NCI-H446 (cell line): ENCODE results near the gene PCIF1.
"Not testable (repeated sequence)": the region's sequence is repeated elsewhere in the genome, so short reads cannot be mapped to it uniquely, and the experiment has no call there.

Experiments
- DNase-seq, 2 experiments: peaks; one replicate each; lab custom pipeline; 2025; lab: John Stamatoyannopoulos, UW

Gene PCIF1

DNA sequence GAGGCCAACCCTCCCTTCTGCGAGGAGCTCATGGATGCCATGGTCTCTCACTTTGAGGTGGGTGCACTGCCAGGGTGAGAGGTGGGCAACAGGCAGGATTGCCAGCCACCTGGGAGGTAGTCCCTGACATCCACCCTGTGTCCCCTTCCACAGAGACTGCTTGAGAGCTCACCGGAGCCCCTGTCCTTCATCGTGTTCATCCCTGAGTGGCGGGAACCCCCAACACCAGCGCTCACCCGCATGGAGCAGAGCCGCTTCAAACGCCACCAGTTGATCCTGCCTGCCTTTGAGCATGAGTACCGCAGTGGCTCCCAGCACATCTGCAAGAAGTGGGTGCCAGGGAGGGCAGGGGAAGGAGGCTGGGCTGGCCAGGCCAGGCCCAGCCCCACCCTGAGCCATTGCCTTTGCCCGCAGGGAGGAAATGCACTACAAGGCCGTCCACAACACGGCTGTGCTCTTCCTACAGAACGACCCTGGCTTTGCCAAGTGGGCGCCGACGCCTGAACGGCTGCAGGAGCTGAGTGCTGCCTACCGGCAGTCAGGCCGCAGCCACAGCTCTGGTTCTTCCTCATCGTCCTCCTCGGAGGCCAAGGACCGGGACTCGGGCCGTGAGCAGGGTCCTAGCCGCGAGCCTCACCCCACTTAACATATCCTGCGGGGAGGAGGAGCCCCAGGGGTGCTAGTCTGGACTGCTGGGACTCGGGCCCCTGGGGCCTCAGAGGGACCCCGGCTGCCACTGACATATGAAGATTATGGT is 12.8 kb downstream of the PCIF1 start:
- no peak for DNase-seq

DNA sequence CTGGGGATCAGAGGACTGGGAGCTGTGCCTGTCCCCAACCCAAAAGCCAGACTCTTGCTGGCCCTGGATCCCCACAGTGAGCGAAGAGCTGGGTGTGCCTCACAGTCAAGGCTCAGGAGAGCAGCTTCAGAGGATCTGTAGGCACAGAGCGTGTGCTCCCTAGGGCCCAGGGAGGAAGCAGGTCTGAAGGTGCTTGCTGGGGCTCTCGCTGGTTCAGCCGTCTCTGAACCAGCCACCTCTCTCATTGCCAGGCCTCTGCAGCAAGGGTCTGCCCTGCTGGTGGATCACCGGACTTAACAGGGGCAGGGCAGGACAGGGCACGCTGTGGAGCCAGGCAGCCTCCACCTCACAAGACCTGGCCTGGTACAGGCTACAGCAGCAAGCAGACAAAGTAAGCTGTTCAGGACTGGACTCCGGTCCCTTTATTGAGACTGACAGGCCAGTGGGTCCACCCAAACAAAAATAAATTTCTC is 13.8 kb downstream of the PCIF1 start:
- DNase-seq: no peak

DNA sequence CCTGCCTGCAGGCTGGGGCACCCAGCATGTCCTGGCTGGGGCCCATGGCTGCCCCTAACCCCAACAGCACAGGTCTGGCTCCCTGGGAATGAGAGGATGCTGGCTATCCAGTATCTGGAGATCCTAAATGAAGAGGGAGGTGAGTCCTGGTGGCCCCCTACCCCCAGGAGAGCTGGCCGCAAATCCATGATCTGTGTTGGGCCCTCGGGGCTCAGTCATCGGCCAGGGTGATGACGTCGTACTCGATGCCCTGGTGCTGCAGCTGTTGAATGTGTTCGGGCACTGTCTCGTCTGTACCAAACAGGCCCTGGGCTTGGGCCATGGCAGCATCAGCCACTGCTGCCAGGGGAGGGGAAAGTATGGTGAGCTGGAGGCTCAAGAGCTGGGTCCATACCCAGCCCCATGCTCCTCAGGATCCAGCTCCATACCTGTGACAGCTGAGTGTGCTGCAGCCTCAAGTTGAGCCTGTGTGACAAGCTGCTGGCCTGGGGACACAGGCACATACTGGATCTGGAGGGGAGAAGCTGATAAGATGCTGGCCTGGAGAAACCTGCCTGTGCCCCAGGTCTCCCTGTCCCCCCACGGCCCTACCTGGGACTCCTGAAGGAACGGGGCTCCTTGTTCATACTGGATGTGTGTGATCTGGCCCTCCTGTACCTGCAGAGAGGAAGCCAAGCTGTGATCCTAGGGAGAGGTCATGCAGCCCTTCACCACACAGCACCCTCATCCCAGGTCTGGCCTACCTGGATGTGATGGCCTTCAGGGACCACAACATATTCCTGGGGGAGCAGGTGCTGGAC is 14.5 kb downstream of the PCIF1 start:
- no peak for DNase-seq

DNA sequence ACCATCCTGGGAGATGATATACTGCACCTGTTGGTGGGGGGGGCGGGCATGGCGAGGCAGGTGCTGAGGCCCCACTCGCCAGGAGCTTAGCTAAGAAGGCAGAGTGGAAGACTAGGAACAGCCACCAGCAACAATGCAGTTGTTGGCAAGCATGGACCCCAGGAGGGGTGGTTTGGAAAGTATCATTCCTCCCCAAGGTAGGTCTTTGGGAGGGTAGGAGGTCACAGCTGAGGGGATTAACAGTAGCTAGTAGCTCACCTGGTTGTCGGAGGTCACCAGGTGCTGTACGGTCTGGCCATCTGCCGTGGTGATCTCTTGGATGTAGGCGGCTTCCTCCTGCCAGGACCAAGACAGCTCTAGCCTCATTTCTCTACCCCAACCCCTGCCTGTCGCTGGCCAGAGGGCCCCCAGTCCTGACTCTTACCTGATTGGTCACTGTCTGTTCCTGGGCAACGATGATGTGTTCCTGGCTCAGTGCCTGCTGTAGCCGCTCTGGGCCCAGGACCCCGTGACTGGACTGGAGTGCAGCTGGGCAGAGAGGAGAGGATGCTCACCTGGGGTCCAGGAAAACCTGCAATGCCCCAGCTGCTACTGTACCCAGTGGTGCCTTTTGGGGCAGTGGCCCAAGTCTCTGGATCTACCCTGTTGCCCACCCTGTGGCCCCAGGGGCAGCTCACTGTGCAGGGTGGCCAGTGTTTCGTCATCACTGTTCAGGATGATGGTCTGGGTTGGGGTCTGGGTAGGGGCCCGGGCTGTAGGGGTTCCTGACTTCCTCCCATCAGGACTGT is 15.3 kb downstream of the PCIF1 start:
- DNase-seq: no peak

DNA sequence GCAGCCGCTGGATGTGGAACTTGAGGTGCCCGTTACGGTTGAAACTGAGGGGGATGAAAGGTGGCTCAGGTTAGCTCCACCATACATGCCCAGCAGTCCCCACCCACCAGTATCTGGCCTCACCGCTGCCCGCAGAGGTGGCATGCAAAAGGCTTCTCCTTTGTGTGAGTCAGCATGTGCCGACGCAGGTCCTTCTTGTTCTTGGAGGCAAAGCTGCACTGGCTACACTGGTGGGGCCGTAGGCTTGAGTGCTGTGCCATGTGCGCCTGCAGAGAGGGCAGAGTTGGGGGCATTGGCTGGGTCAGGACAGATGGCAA is 15.8 kb downstream of the PCIF1 start:
- DNase-seq: no peak

DNA sequence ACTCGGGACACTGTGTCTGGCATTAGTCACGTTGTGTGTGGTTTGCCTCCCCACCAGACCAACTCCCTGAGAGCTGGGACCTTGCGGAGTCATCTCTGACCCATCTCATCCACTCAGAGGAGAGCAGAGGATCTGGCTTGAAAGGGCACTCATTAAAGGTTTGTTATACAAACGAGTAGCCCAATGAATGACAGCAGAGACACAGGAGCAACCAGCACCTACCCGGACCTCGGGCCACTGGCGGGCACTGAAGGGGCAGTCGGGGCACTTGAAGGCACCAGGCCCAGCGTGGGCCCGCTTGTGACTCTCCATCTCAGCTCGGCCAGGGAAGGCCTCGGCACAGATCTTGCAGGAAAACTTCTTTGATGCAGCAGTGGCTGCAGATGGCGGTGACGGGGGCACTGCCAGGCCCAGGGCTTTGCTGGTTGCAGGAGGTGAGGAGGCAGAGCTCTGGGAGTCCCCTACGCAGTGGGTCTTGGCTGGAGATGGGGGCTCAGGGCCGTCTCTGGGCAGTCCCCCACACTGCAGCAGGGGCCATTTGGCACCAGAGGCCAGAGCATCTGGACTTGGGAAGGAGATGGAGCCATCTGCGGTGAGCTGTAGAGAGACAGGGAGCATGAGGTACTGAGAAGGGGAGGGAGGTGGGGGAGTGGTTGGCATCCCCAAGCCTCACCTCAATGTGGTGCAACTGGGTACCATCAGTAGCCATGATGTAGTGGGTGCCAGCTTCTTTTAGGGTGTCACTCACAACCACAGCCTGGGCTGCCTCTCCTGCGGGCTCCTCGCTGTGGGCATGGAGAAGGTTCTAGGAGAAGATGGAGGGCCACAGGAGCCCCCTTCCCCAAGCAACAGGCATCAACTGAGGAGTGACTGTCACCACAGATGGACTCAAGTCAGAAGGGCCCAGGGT is 17.7 kb downstream of the PCIF1 start:
- no peak for DNase-seq

DNA sequence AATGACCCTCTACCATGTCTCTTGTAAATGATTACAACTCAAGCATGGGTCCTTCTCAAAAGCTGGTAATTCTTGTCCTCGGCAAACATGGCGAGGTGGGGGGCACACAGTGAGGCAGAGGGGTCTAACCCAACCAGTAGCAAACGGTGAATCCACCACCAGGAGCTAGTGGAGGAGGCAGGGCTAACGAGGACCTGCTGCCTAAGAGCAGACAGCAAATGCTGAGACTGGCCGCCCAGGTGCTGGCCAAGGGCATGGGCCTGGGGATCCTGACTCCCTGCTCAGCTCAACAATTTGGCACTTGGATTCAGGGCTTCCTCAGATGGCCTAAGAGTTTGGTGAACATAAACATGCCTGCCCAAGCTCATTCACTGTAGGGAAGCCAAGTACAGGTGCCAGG is 18.4 kb downstream of the PCIF1 start:
- no peak for DNase-seq

DNA sequence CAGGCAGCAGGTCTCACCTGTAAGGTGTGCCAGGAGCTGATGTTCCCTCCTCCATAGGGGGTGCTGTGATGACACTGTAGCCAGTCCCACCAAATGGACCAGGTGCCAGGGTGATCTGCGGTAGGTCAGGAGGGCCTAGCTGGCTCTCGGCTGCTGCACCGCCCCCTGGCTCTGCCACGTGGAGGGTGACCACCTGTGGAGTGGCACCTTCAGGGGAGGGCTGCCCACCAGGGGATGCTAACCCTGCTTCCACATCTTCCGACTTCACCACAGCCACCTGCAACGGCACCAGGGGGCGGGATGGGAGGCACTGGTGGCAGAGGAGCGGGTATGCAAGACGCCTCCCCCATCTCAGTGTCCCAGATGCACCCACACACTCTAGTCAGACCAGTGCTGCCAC is 19.2 kb downstream of the PCIF1 start:
- DNase-seq: no peak

DNA sequence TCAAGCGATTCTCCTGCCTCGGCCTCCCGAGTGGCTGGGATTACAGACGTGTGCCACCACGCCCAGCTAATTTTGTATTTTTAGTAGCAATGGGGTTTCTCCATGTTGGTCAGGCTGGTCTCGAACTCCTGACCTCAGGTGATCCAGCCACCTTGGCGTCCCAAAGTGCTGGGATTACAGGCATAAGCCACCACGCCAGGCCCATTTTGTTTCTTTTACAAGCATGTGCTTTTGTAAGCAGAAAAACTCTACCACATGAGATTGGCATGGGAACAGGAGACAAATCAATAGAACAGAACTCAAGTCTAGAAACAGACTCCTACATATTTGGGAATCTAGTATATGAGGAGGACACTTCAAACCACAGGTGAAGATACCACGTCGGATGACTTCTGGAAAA is 21.8 kb downstream of the PCIF1 start:
- not testable (repeated sequence) for DNase-seq

DNA sequence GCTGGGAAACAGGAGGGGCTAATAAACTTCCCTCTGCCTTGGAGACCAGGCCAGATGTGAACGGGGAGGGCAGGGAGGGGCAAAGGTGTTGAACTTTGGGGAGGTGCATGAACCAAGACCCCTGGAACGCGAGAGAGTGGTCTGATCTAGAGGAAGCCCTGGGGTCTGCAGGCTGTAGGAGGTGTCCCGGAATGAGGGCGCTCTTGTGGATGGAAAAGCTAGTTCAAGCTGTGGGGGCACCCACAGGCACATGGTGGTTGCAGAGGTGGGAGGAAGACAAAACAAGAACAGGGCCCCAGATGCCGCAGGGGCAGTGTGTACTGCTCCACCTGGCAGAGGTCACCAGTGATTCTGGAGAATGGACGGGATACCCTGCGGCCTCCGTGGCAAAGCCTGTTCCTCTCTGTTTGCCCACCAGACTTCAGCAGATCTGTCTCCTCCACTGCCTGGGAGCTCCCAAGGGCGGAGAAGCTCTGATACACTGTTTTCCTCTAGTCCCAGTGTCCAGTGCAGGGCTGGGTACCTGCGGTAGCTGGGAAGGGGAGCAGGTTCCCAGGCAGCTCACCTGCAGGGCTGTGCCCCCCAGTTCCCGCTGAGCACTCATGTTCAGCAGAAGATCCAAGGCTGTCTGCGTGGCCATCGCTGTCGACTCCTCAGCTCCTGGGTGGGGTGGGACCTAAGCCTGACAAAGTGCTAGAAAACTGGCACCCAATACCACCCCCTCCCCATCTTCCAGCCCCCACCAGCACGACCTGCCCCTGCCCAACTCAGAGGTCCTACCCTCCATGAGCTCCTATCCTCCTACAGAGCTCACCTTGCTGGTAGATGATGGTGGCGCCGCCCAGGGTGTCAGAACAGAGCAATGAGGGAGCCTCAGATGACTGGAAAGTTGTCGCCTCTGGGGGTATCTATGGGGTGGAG is 22.8 kb downstream of the PCIF1 start:
- DNase-seq: no peak

DNA sequence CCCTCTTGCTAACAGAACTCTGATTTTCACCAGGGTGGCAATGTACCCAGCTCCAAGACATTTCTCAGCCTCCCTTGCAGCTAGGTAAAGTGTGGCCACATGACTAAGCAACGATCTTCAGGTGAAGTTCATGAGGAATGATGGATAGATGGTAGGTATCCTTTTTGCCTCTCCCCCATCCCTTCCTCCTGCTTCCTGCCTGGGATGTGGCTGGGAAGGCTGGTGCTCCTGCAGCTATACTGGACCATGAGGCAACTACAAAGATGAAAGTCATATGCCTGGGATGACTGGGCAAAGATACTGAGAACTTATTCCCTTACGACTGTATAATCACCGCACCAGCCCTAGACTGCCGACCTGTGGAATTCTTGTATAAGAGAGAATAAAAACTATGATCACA is 24.1 kb downstream of the PCIF1 start:
- DNase-seq: no peak

DNA sequence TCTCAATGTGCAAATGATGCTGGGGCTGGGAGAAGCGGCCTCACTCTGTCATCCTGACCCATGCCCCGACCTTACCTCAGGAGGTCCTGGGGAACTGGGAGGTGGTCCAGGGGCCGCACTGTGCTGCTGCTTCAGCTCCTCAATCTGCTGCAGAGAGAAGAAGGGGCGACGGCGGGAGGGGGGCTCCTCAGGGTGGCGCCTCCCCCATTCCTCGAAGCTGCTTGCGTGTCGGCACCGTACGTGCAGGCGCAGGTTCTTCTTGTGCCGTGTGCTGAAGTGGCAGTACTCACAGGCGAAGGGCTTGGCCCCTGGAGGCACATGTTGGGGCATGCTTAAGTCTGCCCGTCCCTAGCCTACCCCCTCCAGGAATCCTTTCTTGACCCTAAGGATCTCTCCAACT is 24.6 kb downstream of the PCIF1 start:
- DNase-seq: no peak

DNA sequence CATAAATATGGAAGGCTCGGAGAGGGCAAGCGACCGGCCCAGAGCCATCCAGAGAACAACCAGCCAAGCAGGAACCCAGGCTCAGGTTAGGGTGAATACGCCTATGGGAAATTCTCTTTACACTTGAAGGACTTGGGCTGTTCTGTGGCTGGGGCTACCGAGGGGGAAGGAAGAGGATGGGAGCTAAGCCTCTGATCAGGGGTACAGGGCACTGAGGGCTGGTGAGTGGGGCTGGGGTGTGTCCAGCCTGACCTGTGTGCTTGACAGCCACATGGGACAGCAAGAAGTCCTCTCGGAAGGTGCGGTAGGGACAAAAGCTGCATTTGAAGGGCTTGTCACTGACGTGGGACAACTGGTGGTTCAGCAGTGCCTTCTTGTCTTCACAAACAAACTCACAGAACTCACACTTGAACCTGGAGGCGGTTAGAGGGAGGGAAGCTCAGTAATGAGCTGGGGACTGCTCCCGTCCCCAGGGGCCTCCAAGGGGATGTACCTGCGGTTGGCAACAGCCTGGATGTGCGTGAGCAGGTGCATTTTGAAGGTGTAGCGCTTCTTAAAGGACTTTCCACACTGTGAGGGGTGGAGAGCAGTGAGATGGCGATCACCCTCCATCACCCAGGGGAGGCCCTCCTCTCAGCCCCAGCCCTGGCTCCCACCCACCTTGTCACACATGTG is 25.6 kb downstream of the PCIF1 start:
- DNase-seq: no peak

DNA sequence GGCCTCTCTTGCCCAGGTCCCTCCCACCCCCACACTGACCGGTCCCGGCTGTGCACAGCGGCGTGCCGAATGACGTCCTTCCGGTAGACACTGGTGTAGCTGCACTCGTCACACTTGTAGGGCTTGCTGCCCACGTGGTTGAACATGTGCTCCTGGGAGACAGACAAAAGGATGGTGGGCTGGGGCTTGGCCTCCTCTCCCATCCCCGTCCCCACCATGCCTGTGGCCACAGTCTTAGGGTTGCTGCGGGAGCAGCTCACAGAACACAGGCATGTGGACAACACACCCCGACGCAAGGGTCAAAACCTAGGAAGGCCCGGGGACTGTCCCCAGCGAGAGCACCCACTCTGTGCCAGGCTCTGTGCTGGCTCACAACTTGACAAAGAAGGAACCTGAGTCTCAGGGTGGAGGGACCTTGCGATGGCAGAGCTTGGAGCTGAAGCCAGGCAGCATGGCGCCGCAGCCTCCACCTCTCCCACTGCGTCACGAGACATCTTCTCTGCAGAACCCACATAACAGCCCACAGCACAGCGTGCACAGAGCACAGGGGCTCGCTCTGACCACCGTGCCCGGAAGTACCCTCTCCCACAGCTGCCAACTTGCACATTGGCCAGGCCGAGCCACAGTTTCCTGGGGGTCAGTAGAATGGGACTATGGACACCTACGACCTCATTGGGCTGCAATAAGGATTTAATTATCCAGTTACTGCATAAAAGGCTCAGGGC is 27.7 kb downstream of the PCIF1 start:
- no peak for DNase-seq

DNA sequence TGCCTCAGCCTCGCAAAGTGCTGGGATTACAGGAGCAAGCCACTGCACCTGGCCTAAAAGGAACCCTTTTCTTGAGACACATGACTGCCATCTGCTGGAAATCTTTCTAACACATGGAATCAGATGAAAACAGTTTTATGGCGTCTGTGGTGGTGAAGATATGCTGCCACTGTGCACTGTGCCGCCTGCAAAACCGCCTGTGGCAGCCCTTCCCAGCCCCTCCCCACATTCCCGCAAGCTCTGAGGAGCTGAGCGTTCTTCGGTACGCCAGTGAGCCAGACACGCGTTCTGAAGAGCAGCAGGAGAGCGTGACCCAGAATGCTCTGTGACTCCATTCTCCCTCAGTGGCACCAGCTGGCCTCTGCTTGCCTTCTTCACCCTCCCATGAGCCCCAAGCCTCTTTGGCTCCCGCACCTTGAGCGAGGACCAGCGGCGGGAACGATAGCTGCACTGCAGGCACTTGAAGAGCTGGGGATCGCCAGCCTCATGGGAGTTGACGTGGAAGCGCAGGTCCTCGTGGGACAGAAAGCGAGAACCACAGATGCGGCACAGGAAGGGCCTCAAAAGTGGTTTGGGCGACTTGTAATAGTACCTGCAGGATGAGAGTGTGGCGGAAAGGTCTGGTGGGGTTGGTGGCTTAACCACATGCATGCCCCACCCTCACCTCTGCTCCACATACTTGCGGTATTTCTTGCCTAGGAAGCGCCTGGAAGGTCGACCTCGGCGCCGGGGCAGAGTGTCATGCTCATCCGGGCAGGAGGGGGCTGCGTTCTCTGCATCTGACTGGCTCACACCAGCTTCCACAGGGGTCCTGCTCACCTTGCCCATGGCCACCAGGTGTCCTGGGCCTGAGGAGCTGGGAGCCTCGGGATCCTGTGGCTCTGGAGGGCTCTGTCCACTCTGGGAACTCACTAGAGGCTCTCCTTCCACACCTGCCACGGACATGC is 28.8 kb downstream of the PCIF1 start:
- DNase-seq: peak in 1 of 2 experiments; percentile 16

DNA sequence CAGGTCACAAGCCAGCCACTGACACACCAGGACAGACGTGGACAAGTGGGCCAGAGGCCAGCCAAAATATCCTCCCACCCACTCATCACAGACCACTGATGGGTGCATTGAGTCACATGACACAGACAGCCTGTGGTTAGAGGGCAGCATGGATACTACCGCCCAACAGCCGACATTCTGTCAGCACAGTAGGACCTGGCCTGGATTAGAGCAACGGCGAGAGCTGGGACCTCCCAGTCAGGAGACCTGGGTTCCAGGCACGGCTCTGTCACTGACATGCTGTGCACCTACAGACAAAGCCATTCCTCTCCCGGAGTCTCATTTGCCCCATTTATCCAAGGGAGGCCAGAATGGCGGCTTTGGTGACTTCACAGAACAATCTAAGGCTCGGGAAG is 29.5 kb downstream of the PCIF1 start:
- no peak for DNase-seq

DNA sequence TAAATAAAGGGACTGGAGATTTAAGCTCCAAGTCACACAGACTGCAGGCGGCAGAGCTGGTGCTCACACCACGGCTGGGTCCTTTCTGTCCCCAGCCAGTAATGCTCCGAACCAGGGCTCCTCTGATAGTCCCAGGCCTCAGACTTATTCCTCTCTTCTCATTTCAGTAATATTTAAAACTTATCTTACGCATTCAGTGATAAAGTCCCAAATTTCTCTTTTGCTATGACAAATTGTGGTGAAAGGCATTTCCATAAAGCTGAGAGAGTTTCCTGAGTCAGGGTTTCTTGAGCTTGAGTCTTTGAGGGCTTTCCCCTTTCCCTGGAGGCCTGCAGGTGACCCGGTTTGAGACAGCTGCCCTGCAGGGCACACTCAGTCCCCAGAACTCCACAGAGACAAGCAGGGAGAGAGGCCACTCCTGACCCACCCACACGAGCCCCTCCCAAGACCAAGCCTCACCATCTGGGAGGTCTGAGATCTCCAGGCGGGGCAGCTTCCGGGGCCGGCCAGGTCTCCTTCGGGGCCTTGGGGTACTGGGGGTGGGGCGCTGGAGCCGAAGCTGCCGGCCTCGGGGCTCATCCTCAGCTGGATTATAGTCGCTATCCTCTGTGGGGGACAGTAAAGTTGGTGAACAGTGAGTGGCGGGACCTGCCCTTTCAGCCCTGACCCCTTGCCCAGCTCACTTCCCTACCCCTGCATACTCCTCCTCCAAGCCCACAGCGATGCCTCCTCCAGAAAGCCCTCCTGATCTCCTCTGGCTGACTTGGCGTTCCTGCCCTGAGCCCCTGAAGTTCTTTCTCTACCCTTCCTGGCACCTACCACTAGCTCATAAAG is 30.9 kb downstream of the PCIF1 start:
- DNase-seq: no peak
